Activated CD4-positive, alpha-beta memory T cell treated with anti-CD3 and anti-CD28 coated beads, Interleukin-2, amount 10 ng/mL, durations not matched to agents 7 days and 5 days (primary cell): ENCODE data around the gene IPO13. TPM values are rescaled to one million over a fixed set of nuclear protein-coding genes. Genes with fewer than 3 reads are reported as not detected.

Experiments
- CTCF ChIA-PET: fragments of 350-600 bp; sonication (Branson Sonifier 250); formaldehyde crosslinking; loops from one replicate; lab custom pipeline; 2021; ENCODE audit warnings: antibody characterized with exemption, inconsistent platforms; lab: Charles Lee
- POLR2A ChIA-PET: fragments of 350-600 bp; sonication (Branson Sonifier 250); formaldehyde crosslinking; loops from one replicate; lab custom pipeline; 2021; ENCODE audit warnings: antibody characterized with exemption; lab: Charles Lee
- DNase-seq: peaks from one replicate; pipeline ENCODE4 v3.0.0-alpha.2; 2020
- H3K27ac Mint-ChIP-seq: one replicate; pipeline ENCODE4 v1.8.0; 2021; ENCODE audit warnings: mild to moderate bottlenecking, mixed read lengths
- H3K27me3 Mint-ChIP-seq: one replicate; pipeline ENCODE4 v1.8.0; 2021; ENCODE audit warnings: mixed read lengths
- H3K36me3 Mint-ChIP-seq: one replicate; pipeline ENCODE4 v1.8.0; 2021; ENCODE audit warnings: low read depth, mixed read lengths
- H3K4me1 Mint-ChIP-seq: one replicate; pipeline ENCODE4 v1.8.0; 2021; ENCODE audit warnings: mixed read lengths
- H3K4me3 Mint-ChIP-seq: one replicate; pipeline ENCODE4 v1.8.0; 2021; ENCODE audit warnings: mild to moderate bottlenecking, mixed read lengths
- H3K9me3 Mint-ChIP-seq: one replicate; pipeline ENCODE4 v1.8.0; 2021; ENCODE audit warnings: mixed read lengths
- total RNA-seq, 2 experiments: library from RNA; stranded (reverse); gene quantifications; one replicate each; pipeline ENCODE4 v1.2.3, GENCODE V29; 2021

The IPO13 gene
- total RNA-seq, 2 experiments from 2014 or later, result 21.5 to 23.5 TPM

- ChIA-PET POLR2A (interaction anchor here (2.0 to 3.1 kb wide), 3 partner anchors 13 to 283 kb away, joined by 10 to 25 read pairs (median 13); partner anchors contain the start of genes IPO13 and KDM4A), CTCF (interaction anchor here (0.8 to 10.9 kb wide), 23 partner anchors 9 to 707 kb away, joined by 3 to 324 read pairs (median 9); partner anchors contain the start of genes DPH2, IPO13, KDM4A and PTPRF)
- no peaks in the 10 kb centered on the region for H3K36me3 Mint-ChIP-seq
- H3K27me3 Mint-ChIP-seq, result peaks cover 11% of the 10 kb centered on the region
- H3K4me3 Mint-ChIP-seq, result no peak within 1 kb of the TSS
- peaks cover 11% of the 10 kb centered on the region for H3K4me1 Mint-ChIP-seq
- H3K9me3 Mint-ChIP-seq, result no peaks in the 10 kb centered on the region
- no peak within 1 kb of the TSS for H3K27ac Mint-ChIP-seq
- no peak for DNase-seq
These were observed 13.2 kb upstream of the IPO13 start, which contains the start of gene ARTN for GRCh38 chr1:43933386-43934100. Gene ARTN (plus strand): TSS chr1:43933801. CDS start chr1:43935657, 1,856 bp downstream.

GRCh38 chr1:43934101-43934985 lies 12.4 kb upstream of the IPO13 start:
- peaks cover 11% of the 10 kb centered on the region for H3K27me3 Mint-ChIP-seq

GRCh38 chr1:43934986-43935324 lies 11.8 kb upstream of the IPO13 start:
- CTCF ChIA-PET, result interaction anchor here (0.7 to 10.9 kb wide), 44 partner anchors 10 to 708 kb away, joined by 3 to 324 read pairs (median 6); partner anchors contain the start of genes ATP6V0B, DPH2, IPO13 and KDM4A
- DNase-seq, result no peak
- Mint-ChIP-seq H3K9me3 (no peaks in the 10 kb centered on the region), H3K27ac (no peak overlapping the region), H3K36me3 (no peaks in the 10 kb centered on the region), H3K4me3 (no peak overlapping the region), H3K27me3 (peaks cover 11% of the 10 kb centered on the region), H3K4me1 (peaks cover 11% of the 10 kb centered on the region)
- POLR2A ChIA-PET, result interaction anchor here (0.9 to 3.1 kb wide), 6 partner anchors 8 to 284 kb away, joined by 3 to 25 read pairs (median 7); partner anchors contain the start of genes IPO13, KDM4A and ST3GAL3

More at GRCh38 chr1:43934101-43934985, 12.4 kb upstream of the IPO13 start:
- no peak overlapping the region for H3K27ac Mint-ChIP-seq
- peak; percentile 65 for DNase-seq
- no peaks in the 10 kb centered on the region for H3K36me3 Mint-ChIP-seq
- ChIA-PET POLR2A (interaction anchor here (0.9 to 3.1 kb wide), 6 partner anchors 9 to 284 kb away, joined by 3 to 25 read pairs (median 7); partner anchors contain the start of genes IPO13, KDM4A and ST3GAL3), CTCF (interaction anchor here (0.7 to 10.9 kb wide), 45 partner anchors 9 to 707 kb away, joined by 3 to 324 read pairs (median 6); partner anchors contain the start of genes ATP6V0B, DPH2, IPO13 and KDM4A)
- no peaks in the 10 kb centered on the region for H3K9me3 Mint-ChIP-seq
- no peak overlapping the region for H3K4me3 Mint-ChIP-seq
- peaks cover 11% of the 10 kb centered on the region for H3K4me1 Mint-ChIP-seq

- DNase-seq, result no peak
- Mint-ChIP-seq H3K36me3 (no peaks in the 10 kb centered on the region), H3K4me3 (no peak overlapping the region), H3K9me3 (no peaks in the 10 kb centered on the region), H3K27ac (no peak overlapping the region), H3K27me3 (peaks cover 11% of the 10 kb centered on the region), H3K4me1 (peaks cover 11% of the 10 kb centered on the region)
- ChIA-PET POLR2A (interaction anchor here (0.9 to 3.1 kb wide), 3 partner anchors 11 to 229 kb away, joined by 4 to 25 read pairs (median 4); partner anchors contain the start of genes IPO13 and ST3GAL3), CTCF (interaction anchor here (0.9 to 10.9 kb wide), 18 partner anchors 10 to 406 kb away, joined by 3 to 324 read pairs (median 8); partner anchors contain the start of genes ATP6V0B, DPH2, IPO13 and KDM4A)
These were observed 10.9 kb upstream of the IPO13 start for GRCh38 chr1:43935711-43936427.

- Mint-ChIP-seq H3K27ac (no peak overlapping the region), H3K9me3 (no peaks in the 10 kb centered on the region), H3K4me1 (peaks cover 11% of the 10 kb centered on the region), H3K36me3 (no peaks in the 10 kb centered on the region), H3K4me3 (peak overlapping the region; percentile 40), H3K27me3 (peaks cover 11% of the 10 kb centered on the region)
- ChIA-PET POLR2A (interaction anchor here (0.8 to 3.1 kb wide), 2 partner anchors 10 kb away, joined by 3 to 25 read pairs; partner anchors contain the start of gene IPO13), CTCF (interaction anchor here (4.7 to 10.9 kb wide), 2 partner anchors 9 to 173 kb away, joined by 102 to 324 read pairs; partner anchors contain the start of gene IPO13)
- DNase-seq, result no peak
These were observed 10.2 kb upstream of the IPO13 start for GRCh38 chr1:43936431-43937151.

- no peaks in the 10 kb centered on the region for H3K9me3 Mint-ChIP-seq
- no peak overlapping the region for H3K4me3 Mint-ChIP-seq
- ChIA-PET POLR2A (interaction anchor here (0.8 kb wide), 1 partner anchor 10 kb away, joined by 3 read pairs; the partner anchor contains the start of gene IPO13), CTCF (interaction anchor here (4.7 to 10.9 kb wide), 2 partner anchors 8 to 173 kb away, joined by 102 to 324 read pairs; partner anchors contain the start of gene IPO13)
- H3K4me1 Mint-ChIP-seq, result peaks cover 11% of the 10 kb centered on the region
- peaks cover 11% of the 10 kb centered on the region for H3K27me3 Mint-ChIP-seq
- DNase-seq, result no peak
- no peaks in the 10 kb centered on the region for H3K36me3 Mint-ChIP-seq
- no peak overlapping the region for H3K27ac Mint-ChIP-seq
These were observed 9.4 kb upstream of the IPO13 start for GRCh38 chr1:43937179-43937865.

- H3K4me1 Mint-ChIP-seq, result peaks cover 13% of the 10 kb centered on the region
- ChIA-PET CTCF (interaction anchor here (10.9 kb wide), 1 partner anchor 174 kb away, joined by 324 read pairs; no protein-coding TSS in a partner anchor), POLR2A (no interaction called here)
- DNase-seq, result no peak
- no peak overlapping the region for H3K4me3 Mint-ChIP-seq
- peaks cover 3% of the 10 kb centered on the region for H3K36me3 Mint-ChIP-seq
- no peaks in the 10 kb centered on the region for H3K9me3 Mint-ChIP-seq
- peaks cover 11% of the 10 kb centered on the region for H3K27me3 Mint-ChIP-seq
- no peak overlapping the region for H3K27ac Mint-ChIP-seq
These were observed 8.4 kb upstream of the IPO13 start for GRCh38 chr1:43938383-43938782.

- H3K27me3 Mint-ChIP-seq, result peaks cover 8% of the 10 kb centered on the region
These were observed 7.7 kb upstream of the IPO13 start for GRCh38 chr1:43938892-43939587.

GRCh38 chr1:43942411-43942810 lies 4.3 kb upstream of the IPO13 start:
- ChIA-PET POLR2A (no interaction called here), CTCF (interaction anchor here (1.0 to 5.6 kb wide), 3 partner anchors 7 to 179 kb away, joined by 3 to 102 read pairs (median 9); partner anchors contain the start of gene ARTN)
- H3K9me3 Mint-ChIP-seq, result no peaks in the 10 kb centered on the region
- no peak overlapping the region for H3K4me3 Mint-ChIP-seq
- H3K36me3 Mint-ChIP-seq, result peaks cover 6% of the 10 kb centered on the region
- DNase-seq, result no peak
- H3K27ac Mint-ChIP-seq, result no peak overlapping the region
- peaks cover 24% of the 10 kb centered on the region for H3K4me1 Mint-ChIP-seq
- no peaks in the 10 kb centered on the region for H3K27me3 Mint-ChIP-seq

More at GRCh38 chr1:43938892-43939587, 7.7 kb upstream of the IPO13 start:
- H3K9me3 Mint-ChIP-seq, result no peaks in the 10 kb centered on the region
- no peak for DNase-seq
- peaks cover 3% of the 10 kb centered on the region for H3K36me3 Mint-ChIP-seq
- no peak overlapping the region for H3K27ac Mint-ChIP-seq
- ChIA-PET POLR2A (no interaction called here), CTCF (interaction anchor here (1.6 to 10.9 kb wide), 2 partner anchors 175 kb away, joined by 6 to 324 read pairs; no protein-coding TSS in a partner anchor)
- no peak overlapping the region for H3K4me3 Mint-ChIP-seq
- peaks cover 9% of the 10 kb centered on the region for H3K4me1 Mint-ChIP-seq

- peak overlapping the region; percentile 89 for H3K4me3 Mint-ChIP-seq
- H3K27me3 Mint-ChIP-seq, result no peaks in the 10 kb centered on the region
- no peaks in the 10 kb centered on the region for H3K9me3 Mint-ChIP-seq
- H3K27ac Mint-ChIP-seq, result no peak overlapping the region
- POLR2A ChIA-PET, result interaction anchor here (3.1 kb wide), 1 partner anchor 26 kb away, joined by 20 read pairs; the partner anchor contains the start of gene DPH2
- H3K36me3 Mint-ChIP-seq, result peaks cover 6% of the 10 kb centered on the region
- DNase-seq, result no peak
- CTCF ChIA-PET, result interaction anchor here (1.4 to 5.6 kb wide), 4 partner anchors 10 to 291 kb away, joined by 3 to 102 read pairs (median 18); partner anchors contain the start of gene ARTN
- H3K4me1 Mint-ChIP-seq, result peaks cover 39% of the 10 kb centered on the region
These were observed 1.9 kb upstream of the IPO13 start for GRCh38 chr1:43944860-43945259.
